HG03039 (cell line): ENCODE measurements around the gene SH3BGRL2.

Source experiments
- ATAC-seq: cut with Tn5 transposase; IDR thresholded peaks from one replicate; pipeline ENCODE4 v1.9.1; 2021; ENCODE audit warnings: mild to moderate bottlenecking, moderate library complexity; ENCODE audit not compliant: unreplicated experiment

Gene SH3BGRL2

GRCh38 chr6:79694623-79695343 lies 63.7 kb downstream of the SH3BGRL2 start:
- no peak for ATAC-seq

GRCh38 chr6:79697430-79697829 lies 66.3 kb downstream of the SH3BGRL2 start:
- ATAC-seq, result no peak

GRCh38 chr6:79699606-79700005 lies 68.5 kb downstream of the SH3BGRL2 start:
- no peak for ATAC-seq

GRCh38 chr6:79702691-79703090 lies 71.6 kb downstream of the SH3BGRL2 start:
- no peak for ATAC-seq

GRCh38 chr6:79704200-79704599 lies 73.1 kb downstream of the SH3BGRL2 start:
- ATAC-seq, result no peak

GRCh38 chr6:79705456-79705995 lies 74.4 kb downstream of the SH3BGRL2 start:
- ATAC-seq, result no peak

- no peak for ATAC-seq
Measured at GRCh38 chr6:79706527-79706926, 75.4 kb downstream of the SH3BGRL2 start.

- no peak for ATAC-seq
Measured at GRCh38 chr6:79707621-79708020, 76.5 kb downstream of the SH3BGRL2 start.

GRCh38 chr6:79708095-79708791 lies 77.1 kb downstream of the SH3BGRL2 start:
- no peak for ATAC-seq

- ATAC-seq, result no peak
Measured at GRCh38 chr6:79710127-79710526, 79.0 kb downstream of the SH3BGRL2 start.

- ATAC-seq, result no peak
Measured at GRCh38 chr6:79711167-79711566, 80.0 kb downstream of the SH3BGRL2 start.

- ATAC-seq, result no peak
Measured at GRCh38 chr6:79712144-79712543, 81.0 kb downstream of the SH3BGRL2 start.

GRCh38 chr6:79712616-79713135 lies 81.5 kb downstream of the SH3BGRL2 start:
- no peak for ATAC-seq

GRCh38 chr6:79713701-79714322 lies 82.7 kb downstream of the SH3BGRL2 start:
- ATAC-seq, result no peak

GRCh38 chr6:79717989-79718388 lies 86.9 kb downstream of the SH3BGRL2 start:
- ATAC-seq, result no peak

- ATAC-seq, result no peak
Measured at GRCh38 chr6:79718509-79719247, 87.5 kb downstream of the SH3BGRL2 start.

GRCh38 chr6:79719248-79719960 lies 88.3 kb downstream of the SH3BGRL2 start:
- no peak for ATAC-seq

- no peak for ATAC-seq
Measured at GRCh38 chr6:79724816-79725215, 93.7 kb downstream of the SH3BGRL2 start.

- no peak for ATAC-seq
Measured at GRCh38 chr6:79731471-79731870, 100.3 kb downstream of the SH3BGRL2 start.

- no peak for ATAC-seq
Measured at GRCh38 chr6:79733388-79733787, 102.3 kb downstream of the SH3BGRL2 start.
